PC-9 (cell line): ENCODE data around the gene USH2A. TPM values are rescaled to one million over a fixed set of nuclear protein-coding genes. Genes with fewer than 3 reads are reported as not detected.

Experiments used
- BruUV-seq: library from RNA; stranded (reverse); fragments of 400-500 nt; replicated peaks from 2 replicates; lab custom pipeline; 2021; lab: Mats Ljungman, UMichigan
- CTCF ChIA-PET: fragments of 300-600 bp; sonication (Branson Sonifier 250); formaldehyde crosslinking; loops from one replicate; lab custom pipeline; 2022; ENCODE audit warnings: antibody characterized with exemption; lab: Charles Lee
- POLR2A ChIA-PET: fragments of 300-600 bp; sonication (Branson Sonifier 250); formaldehyde crosslinking; loops from one replicate; lab custom pipeline; 2022; ENCODE audit warnings: antibody characterized with exemption; ENCODE audit not compliant: unreplicated experiment; lab: Charles Lee
- DNase-seq, 2 experiments: peaks; one replicate each; pipeline versions ENCODE4 v3.0.0 to v3.0.0-alpha.2; 2015 to 2022; ENCODE audit warnings: mixed read lengths in 1 of 2
- H2AFZ ChIP-seq: fragments of 200-600 bp; sonication (generic); 2 replicates; pipeline ENCODE4 v1.8.1; 2017; ENCODE audit warnings: antibody characterized with exemption
- H3F3A ChIP-seq: fragments of 200-600 bp; sonication (generic); 2 replicates; pipeline ENCODE4 v1.8.1; 2017; ENCODE audit warnings: antibody characterized with exemption, mild to moderate bottlenecking, low read depth; ENCODE audit not compliant: insufficient read depth
- H3K27ac ChIP-seq: fragments of 200-600 bp; sonication (generic); 2 replicates; pipeline ENCODE4 v1.6.1; 2016; ENCODE audit warnings: mixed run types
- H3K27me3 ChIP-seq: fragments of 200-600 bp; sonication (generic); 2 replicates; pipeline ENCODE4 v1.6.1; 2016; ENCODE audit warnings: low read depth, mixed run types; ENCODE audit not compliant: insufficient read depth
- H3K36me3 ChIP-seq: fragments of 200-600 bp; sonication (generic); 2 replicates; pipeline ENCODE4 v1.6.1; 2016; ENCODE audit warnings: low read depth, mixed run types
- H3K4me1 ChIP-seq: fragments of 200-600 bp; sonication (generic); replicated peaks from 2 replicates; pipeline ENCODE4 v1.6.1; 2016; ENCODE audit warnings: mixed run types; ENCODE audit not compliant: insufficient read depth
- H3K4me2 ChIP-seq: fragments of 200-600 bp; sonication (generic); 2 replicates; pipeline ENCODE4 v1.6.1; 2017; ENCODE audit warnings: mixed run types
- H3K4me3 ChIP-seq: fragments of 200-600 bp; sonication (generic); 2 replicates; pipeline ENCODE4 v1.6.1; 2016; ENCODE audit warnings: mixed run types
- H3K79me2 ChIP-seq: fragments of 200-600 bp; sonication (generic); 2 replicates; pipeline ENCODE4 v1.6.1; 2017; ENCODE audit warnings: low read depth, mixed run types
- H3K9me2 ChIP-seq: fragments of 200-600 bp; sonication (generic); 2 replicates; pipeline ENCODE4 v1.8.1; 2017; ENCODE audit warnings: mild to moderate bottlenecking; ENCODE audit not compliant: insufficient read depth
- H3K9me3 ChIP-seq: fragments of 200-600 bp; sonication (generic); 2 replicates; pipeline ENCODE4 v1.8.1; 2016; ENCODE audit warnings: low read depth; ENCODE audit not compliant: insufficient read depth
- H4K20me1 ChIP-seq: fragments of 200-600 bp; sonication (generic); 2 replicates; pipeline ENCODE4 v1.8.1; 2017; ENCODE audit not compliant: insufficient read depth
- EZH2 ChIP-seq: fragments of 200-600 bp; sonication (generic); IDR thresholded peaks from 2 replicates; pipeline ENCODE4 v1.8.0; 2017; ENCODE audit warnings: antibody characterized with exemption, low read depth
- intact Hi-C: fragments of 100-400 bp; cut with micrococcal nuclease; formaldehyde crosslinking; loops from one replicate; pipeline ENCODE4 v1.10.0; 2022; ENCODE audit not compliant: unreplicated experiment
- total RNA-seq: library from RNA; stranded (reverse); gene quantifications from 2 replicates; pipeline ENCODE4 v1.2.3, GENCODE V29; 2021
- TF ChIP-seq, protein P1 (sequence below): fragments of 200-600 bp; sonication (generic); conservative IDR thresholded peaks from 2 replicates; pipeline ENCODE4 v1.6.1; 2017; ENCODE audit warnings: mixed run types, antibody characterized with exemption, mild to moderate bottlenecking, moderate library complexity

Gene USH2A
- total RNA-seq, 1 experiment from 2014 or later: not detected

DNA sequence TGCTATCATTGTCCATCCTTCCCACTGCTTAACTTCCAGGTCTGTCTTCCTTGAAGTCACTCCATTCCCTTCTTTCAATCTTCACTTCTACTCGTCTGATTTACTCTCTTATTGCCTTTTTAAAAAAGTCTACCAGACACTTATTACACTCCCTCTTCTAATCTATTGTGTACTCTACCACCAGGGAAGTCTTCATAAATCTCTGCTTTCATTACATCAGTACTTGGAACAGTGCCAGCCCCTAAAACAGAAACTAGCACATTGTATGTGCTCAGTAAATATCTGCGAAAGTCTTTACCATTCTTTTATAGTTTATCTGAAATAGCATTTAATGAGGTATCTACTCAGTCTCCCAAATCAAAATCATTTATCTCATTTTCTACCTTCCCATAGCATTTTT, 236.4 kb downstream of the USH2A start:
- Histone ChIP-seq H3K4me3 (no peak overlapping the region), H3K27ac (no peak overlapping the region), H3K27me3 (no peaks in the 10 kb centered on the region), H3K4me2 (no peak overlapping the region), H3K4me1 (no peaks in the 10 kb centered on the region), H3K9me2 (no peaks in the 10 kb centered on the region), H3K36me3 (no peaks in the 10 kb centered on the region), H3F3A (no peaks in the 10 kb centered on the region), H3K79me2 (no peaks in the 10 kb centered on the region), H3K9me3 (no peaks in the 10 kb centered on the region), H4K20me1 (no peaks in the 10 kb centered on the region), H2AFZ (no peak overlapping the region)
- intact Hi-C loops: no loop called here
- CTCF ChIA-PET: no interaction called here
- POLR2A ChIA-PET: no interaction called here
- TF ChIP-seq EZH2: no peak
- TF ChIP-seq, protein P1, sequence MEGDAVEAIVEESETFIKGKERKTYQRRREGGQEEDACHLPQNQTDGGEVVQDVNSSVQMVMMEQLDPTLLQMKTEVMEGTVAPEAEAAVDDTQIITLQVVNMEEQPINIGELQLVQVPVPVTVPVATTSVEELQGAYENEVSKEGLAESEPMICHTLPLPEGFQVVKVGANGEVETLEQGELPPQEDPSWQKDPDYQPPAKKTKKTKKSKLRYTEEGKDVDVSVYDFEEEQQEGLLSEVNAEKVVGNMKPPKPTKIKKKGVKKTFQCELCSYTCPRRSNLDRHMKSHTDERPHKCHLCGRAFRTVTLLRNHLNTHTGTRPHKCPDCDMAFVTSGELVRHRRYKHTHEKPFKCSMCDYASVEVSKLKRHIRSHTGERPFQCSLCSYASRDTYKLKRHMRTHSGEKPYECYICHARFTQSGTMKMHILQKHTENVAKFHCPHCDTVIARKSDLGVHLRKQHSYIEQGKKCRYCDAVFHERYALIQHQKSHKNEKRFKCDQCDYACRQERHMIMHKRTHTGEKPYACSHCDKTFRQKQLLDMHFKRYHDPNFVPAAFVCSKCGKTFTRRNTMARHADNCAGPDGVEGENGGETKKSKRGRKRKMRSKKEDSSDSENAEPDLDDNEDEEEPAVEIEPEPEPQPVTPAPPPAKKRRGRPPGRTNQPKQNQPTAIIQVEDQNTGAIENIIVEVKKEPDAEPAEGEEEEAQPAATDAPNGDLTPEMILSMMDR: no peak
- DNase-seq: no peak
- BruUV-seq: no TSS peak

DNA sequence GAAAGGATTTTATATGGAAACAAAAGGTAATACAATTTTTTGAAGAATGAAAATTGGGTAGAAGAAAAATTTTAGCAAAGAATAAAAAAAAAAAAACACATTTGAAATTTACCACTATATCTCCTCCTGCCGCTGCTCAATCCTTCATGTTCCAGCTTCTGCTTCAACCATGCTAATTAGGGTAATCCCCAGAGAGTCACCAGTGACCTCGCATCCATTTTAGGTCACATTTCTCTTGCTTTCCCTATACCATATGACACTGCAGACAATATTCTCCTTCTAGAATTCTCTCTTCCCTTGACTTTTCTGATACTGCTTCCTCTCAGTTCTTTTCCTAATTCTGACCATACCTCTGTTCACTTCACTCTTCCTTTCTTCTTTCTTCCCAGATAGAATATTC, 237.1 kb downstream of the USH2A start:
- POLR2A ChIA-PET: no interaction called here
- CTCF ChIA-PET: no interaction called here
- no peaks in the 10 kb centered on the region for H3K36me3 ChIP-seq
- H3F3A ChIP-seq: no peaks in the 10 kb centered on the region
- no peaks in the 10 kb centered on the region for H3K9me3 ChIP-seq
- no peak overlapping the region for H3K27ac ChIP-seq
- no peaks in the 10 kb centered on the region for H3K9me2 ChIP-seq
- H3K4me3 ChIP-seq: no peak overlapping the region
- no peaks in the 10 kb centered on the region for H3K27me3 ChIP-seq
- TF ChIP-seq, protein P1: no peak
- H3K79me2 ChIP-seq: no peaks in the 10 kb centered on the region
- no peaks in the 10 kb centered on the region for H3K4me1 ChIP-seq
- H3K4me2 ChIP-seq: no peak overlapping the region
- no peak for DNase-seq
- intact Hi-C loops: no loop called here
- no TSS peak for BruUV-seq
- H4K20me1 ChIP-seq: no peaks in the 10 kb centered on the region
- no peak overlapping the region for H2AFZ ChIP-seq

DNA sequence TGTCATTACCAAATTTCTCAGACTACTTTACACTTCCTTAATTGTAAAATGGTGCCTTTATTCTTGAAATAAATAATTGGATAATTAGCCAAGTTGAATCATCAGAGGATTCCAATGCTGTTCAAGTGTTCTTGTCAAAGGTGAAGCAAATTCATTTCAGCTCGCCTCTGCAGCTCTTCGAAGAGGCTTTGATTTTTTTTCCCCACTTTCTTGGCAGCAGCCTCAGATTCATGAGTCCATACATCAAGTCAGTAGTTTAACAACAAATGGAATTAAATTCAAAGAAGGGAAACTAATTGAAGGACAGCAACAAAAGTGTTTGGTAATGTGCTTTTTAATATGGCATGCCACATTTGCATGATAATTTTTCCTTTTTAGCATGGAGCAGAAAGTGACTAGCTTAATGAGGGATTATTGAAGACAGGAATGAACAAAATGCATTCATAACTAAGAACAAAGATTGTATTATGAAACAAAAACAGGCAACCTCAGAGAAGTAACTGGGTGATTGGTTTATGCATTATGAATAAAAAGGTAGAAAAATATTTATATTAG, 239.0 kb downstream of the USH2A start:
- Histone ChIP-seq H3K27ac (no peak overlapping the region), H3K4me3 (no peak overlapping the region), H3K36me3 (no peaks in the 10 kb centered on the region), H3K79me2 (no peaks in the 10 kb centered on the region), H2AFZ (no peak overlapping the region), H3K4me2 (no peak overlapping the region), H4K20me1 (no peaks in the 10 kb centered on the region), H3K9me3 (no peaks in the 10 kb centered on the region), H3K27me3 (no peaks in the 10 kb centered on the region), H3F3A (no peaks in the 10 kb centered on the region), H3K9me2 (no peaks in the 10 kb centered on the region), H3K4me1 (no peaks in the 10 kb centered on the region)
- POLR2A ChIA-PET: no interaction called here
- no TSS peak for BruUV-seq
- CTCF ChIA-PET: no interaction called here
- TF ChIP-seq EZH2: no peak
- TF ChIP-seq, protein P1: no peak
- no peak for DNase-seq
- intact Hi-C loops: no loop called here
